ENCODE results near the gene TFF3.

DNA sequence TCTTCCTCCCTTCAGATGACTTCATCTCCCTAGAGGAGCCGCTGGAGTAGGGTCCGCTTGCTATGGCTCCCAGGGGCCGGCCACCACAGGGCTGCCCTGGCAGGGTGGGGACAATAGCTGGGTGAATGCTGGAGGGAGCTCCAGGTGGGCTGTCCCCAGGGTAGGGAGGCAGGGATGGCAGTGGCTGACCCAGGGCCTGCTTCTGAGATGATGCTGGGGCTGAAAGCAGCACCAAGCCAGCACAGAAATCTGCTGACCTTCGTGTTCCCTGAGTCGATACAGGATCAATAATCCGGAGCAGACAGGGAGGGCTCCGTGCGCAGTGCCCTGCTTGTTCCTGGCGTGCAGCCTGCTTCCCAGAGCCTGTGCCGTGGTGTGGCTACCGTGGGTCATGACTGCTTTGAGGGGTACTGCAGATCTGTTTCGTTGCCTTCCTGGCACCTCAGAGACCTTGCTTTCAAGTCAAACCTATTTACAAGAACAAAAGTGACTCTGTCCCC, 34.0 kb downstream of the TFF3 start:
- no peak for TF ChIP-seq EZH2phosphoT487 (IDR thresholded peaks at IDR 0.05)
- no peak for TF ChIP-seq EZH2 (IDR thresholded peaks at IDR 0.05)
- TF ChIP-seq CTCF (IDR thresholded peaks at IDR 0.05), result no peak
